ENCODE measurements around the gene GNA15.

DNA sequence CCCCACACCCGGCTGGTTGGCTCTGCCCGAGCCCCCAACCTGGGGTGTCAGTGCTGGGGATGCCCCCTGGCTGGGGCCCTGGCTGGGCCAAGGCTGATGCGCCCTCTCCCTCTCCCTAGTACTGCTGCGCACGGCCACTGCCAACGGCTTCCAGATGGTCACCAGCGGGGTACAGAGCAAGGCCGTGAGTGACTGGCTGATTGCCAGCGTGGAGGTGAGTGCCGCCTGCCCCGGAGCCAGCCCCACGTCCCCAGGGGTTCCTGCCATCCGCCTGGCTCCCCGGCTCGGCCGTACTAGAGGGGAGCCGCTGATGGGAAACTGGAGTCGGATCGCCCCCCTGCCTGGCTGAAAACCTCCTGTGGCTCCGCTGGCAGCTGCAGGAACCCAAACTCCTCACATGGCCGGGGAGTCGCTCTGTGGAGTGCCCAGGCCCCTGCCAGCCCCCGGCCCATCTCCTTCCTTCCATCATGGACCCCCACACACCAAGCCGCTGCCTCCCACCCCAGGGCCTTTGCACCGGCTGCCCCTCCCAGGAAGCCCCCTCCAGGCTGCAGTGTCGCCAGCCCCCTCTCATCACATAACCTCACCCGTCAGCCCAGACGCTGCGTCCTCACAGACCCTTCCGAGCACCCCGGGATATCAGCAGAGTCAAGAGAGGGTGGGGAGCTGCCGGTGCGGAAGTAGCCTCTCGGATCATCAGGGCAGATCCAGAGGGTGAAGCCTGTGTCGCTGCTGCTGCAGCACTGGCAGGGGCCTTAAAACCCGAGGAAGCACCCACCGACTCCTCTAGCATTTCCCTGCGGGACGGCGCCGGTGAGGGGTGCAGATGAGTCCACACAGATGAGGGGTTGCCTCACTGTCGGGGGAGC is 60.5 kb downstream of the GNA15 start:
- TF ChIP-seq, protein P1, sequence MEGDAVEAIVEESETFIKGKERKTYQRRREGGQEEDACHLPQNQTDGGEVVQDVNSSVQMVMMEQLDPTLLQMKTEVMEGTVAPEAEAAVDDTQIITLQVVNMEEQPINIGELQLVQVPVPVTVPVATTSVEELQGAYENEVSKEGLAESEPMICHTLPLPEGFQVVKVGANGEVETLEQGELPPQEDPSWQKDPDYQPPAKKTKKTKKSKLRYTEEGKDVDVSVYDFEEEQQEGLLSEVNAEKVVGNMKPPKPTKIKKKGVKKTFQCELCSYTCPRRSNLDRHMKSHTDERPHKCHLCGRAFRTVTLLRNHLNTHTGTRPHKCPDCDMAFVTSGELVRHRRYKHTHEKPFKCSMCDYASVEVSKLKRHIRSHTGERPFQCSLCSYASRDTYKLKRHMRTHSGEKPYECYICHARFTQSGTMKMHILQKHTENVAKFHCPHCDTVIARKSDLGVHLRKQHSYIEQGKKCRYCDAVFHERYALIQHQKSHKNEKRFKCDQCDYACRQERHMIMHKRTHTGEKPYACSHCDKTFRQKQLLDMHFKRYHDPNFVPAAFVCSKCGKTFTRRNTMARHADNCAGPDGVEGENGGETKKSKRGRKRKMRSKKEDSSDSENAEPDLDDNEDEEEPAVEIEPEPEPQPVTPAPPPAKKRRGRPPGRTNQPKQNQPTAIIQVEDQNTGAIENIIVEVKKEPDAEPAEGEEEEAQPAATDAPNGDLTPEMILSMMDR (IDR thresholded peaks at IDR 0.05; ENCODE audit: low read depth, low read length), result no peak
- no peak for TF ChIP-seq EZH2phosphoT487 (IDR thresholded peaks at IDR 0.05; ENCODE audit: low read depth)

All from OCI-LY3 (cell line).